Measurements from ENCODE around the gene MACROD2. TPM values are rescaled to one million over a fixed set of nuclear protein-coding genes. Genes with fewer than 3 reads are reported as not detected.

The MACROD2 gene
- total and polyA plus RNA-seq, 2 of the 4 experiments (the other 2 are of a cell fraction), result not detected

DNA sequence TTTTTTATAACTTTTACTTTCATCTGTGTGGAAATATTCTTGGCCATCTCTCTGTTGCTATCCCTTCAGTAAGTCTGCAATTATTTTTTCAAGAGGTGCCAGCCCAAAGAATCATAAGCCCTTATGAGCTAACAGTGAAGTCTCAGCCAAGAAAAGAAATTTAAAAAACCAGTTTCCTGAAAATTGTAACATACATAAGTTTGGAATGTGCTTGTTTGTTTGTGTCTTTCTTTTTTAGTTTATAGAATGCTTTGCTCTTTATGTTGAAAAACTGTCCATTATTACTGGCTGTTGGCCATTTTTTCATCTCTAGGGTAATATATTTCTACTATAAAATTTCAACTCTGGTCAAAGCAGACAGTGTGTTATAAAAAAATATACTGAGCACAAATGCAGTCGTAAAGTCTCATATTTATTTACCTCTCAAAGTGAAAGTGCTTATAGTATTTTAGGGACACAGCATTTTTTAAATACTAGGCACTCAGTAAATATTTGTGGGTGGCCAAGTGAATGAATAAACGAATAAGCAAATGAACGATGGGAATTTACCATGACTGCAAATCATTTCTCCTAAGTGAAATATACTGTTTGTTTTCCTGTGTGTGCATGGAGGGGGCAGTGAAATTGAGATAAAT is 1918.2 kb downstream of the MACROD2 start:
- Histone ChIP-seq H4K5ac (ENCODE audit: low read depth, low read length) (no peak overlapping the region), H2BK20ac (ENCODE audit: low read depth, low read length) (no peak overlapping the region), H3K9ac (ENCODE audit: low read depth, low read length) (no peak overlapping the region), H3K4ac (ENCODE audit: low read depth, low read length) (no peak overlapping the region), H3K18ac (ENCODE audit: low read depth, low read length) (no peak overlapping the region), H2AK5ac (ENCODE audit: low read depth, low read length) (no peak overlapping the region), H2AK9ac (replicated peaks; ENCODE audit: low read depth, low read length, poor library complexity) (no peak overlapping the region), H3K79me1 (ENCODE audit: low read depth in 1 of 2, low read length in 2 of 2) (no peaks in the 10 kb centered on the region), H2BK15ac (ENCODE audit: low read depth, low read length) (no peak overlapping the region), H3K56ac (ENCODE audit: extremely low read depth, insufficient read depth, low read length) (no peak overlapping the region), H3K4me2 (ENCODE audit: low read depth, low read length) (no peak overlapping the region), H3K14ac (replicated peaks; ENCODE audit: low read depth, low read length) (no peak overlapping the region), H3K4me3 (ENCODE audit: insufficient read depth, low read depth, low read length) (no peak overlapping the region), H3K9me3 (ENCODE audit: control insufficient read depth, insufficient read depth, low read length) (peaks cover 2% of the 10 kb centered on the region; the same call in 1 of the 2 replicates), H4K20me1 (ENCODE audit: insufficient read depth, low read length) (no peaks in the 10 kb centered on the region), H4K8ac (ENCODE audit: low read depth in 2 of 2, low read length in 2 of 2) (no peak overlapping the region), H2BK120ac (ENCODE audit: low read depth, low read length) (no peak overlapping the region), H3K27ac (ENCODE audit: insufficient read depth, low read length) (no peak overlapping the region), H3K4me1 (ENCODE audit: control insufficient read depth, insufficient read depth, low read length) (no peaks in the 10 kb centered on the region), H2BK5ac (ENCODE audit: low read depth, low read length, poor library complexity, severe bottlenecking) (no peak overlapping the region), H3K23ac (ENCODE audit: low read depth, low read length) (no peak overlapping the region), H2AFZ (replicated peaks; ENCODE audit: low read length, poor library complexity) (no peak overlapping the region), H3K36me3 (ENCODE audit: control insufficient read depth, insufficient read depth, low read length) (no peaks in the 10 kb centered on the region), H3K9me1 (ENCODE audit: insufficient read depth, low read length) (no peaks in the 10 kb centered on the region), H3K27me3 (ENCODE audit: control insufficient read depth, insufficient read depth, low read length) (no peaks in the 10 kb centered on the region), H4K91ac (ENCODE audit: insufficient read depth, low read depth, low read length) (no peak overlapping the region)
- CTCF ChIA-PET, result no interaction called here
- BruUV-seq (replicated peaks), result no TSS peak
- TF ChIP-seq MAFK (IDR thresholded peaks at IDR 0.05; ENCODE audit: low read depth, low read length) (no peak), NFE2L2 (IDR thresholded peaks at IDR 0.05; ENCODE audit: low read depth, low read length) (no peak), RCOR1 (IDR thresholded peaks at IDR 0.05; ENCODE audit: insufficient replicate concordance, low read length) (no peak), CHD1 (IDR thresholded peaks at IDR 0.05; ENCODE audit: low read depth, low read length) (no peak), BHLHE40 (IDR thresholded peaks at IDR 0.05; ENCODE audit: low read depth, low read length) (no peak), MXI1 (IDR thresholded peaks at IDR 0.05; ENCODE audit: borderline replicate concordance, low read depth, low read length) (no peak), RAD21 (IDR thresholded peaks at IDR 0.05; ENCODE audit: low read length) (no peak), RFX5 (IDR thresholded peaks at IDR 0.05; ENCODE audit: low read depth, low read length) (no peak), CEBPB (IDR thresholded peaks at IDR 0.05; ENCODE audit: low read depth, low read length) (no peak), MAZ (IDR thresholded peaks at IDR 0.05; ENCODE audit: borderline replicate concordance, low read depth, low read length) (no peak), FOS (IDR thresholded peaks at IDR 0.05; ENCODE audit: low read depth, low read length) (no peak), POLR2A (IDR thresholded peaks at IDR 0.05; ENCODE audit: low read depth, low read length) (no peak)
- TF ChIP-seq, protein P1, sequence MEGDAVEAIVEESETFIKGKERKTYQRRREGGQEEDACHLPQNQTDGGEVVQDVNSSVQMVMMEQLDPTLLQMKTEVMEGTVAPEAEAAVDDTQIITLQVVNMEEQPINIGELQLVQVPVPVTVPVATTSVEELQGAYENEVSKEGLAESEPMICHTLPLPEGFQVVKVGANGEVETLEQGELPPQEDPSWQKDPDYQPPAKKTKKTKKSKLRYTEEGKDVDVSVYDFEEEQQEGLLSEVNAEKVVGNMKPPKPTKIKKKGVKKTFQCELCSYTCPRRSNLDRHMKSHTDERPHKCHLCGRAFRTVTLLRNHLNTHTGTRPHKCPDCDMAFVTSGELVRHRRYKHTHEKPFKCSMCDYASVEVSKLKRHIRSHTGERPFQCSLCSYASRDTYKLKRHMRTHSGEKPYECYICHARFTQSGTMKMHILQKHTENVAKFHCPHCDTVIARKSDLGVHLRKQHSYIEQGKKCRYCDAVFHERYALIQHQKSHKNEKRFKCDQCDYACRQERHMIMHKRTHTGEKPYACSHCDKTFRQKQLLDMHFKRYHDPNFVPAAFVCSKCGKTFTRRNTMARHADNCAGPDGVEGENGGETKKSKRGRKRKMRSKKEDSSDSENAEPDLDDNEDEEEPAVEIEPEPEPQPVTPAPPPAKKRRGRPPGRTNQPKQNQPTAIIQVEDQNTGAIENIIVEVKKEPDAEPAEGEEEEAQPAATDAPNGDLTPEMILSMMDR (conservative IDR thresholded peaks at IDR 0.05; ENCODE audit: low read depth, low read length), result no peak
- TF ChIP-seq, protein P2, sequence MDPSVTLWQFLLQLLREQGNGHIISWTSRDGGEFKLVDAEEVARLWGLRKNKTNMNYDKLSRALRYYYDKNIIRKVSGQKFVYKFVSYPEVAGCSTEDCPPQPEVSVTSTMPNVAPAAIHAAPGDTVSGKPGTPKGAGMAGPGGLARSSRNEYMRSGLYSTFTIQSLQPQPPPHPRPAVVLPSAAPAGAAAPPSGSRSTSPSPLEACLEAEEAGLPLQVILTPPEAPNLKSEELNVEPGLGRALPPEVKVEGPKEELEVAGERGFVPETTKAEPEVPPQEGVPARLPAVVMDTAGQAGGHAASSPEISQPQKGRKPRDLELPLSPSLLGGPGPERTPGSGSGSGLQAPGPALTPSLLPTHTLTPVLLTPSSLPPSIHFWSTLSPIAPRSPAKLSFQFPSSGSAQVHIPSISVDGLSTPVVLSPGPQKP (IDR thresholded peaks at IDR 0.05; ENCODE audit: borderline replicate concordance, low read depth, low read length), result no peak
- TF ChIP-seq, protein P3, sequence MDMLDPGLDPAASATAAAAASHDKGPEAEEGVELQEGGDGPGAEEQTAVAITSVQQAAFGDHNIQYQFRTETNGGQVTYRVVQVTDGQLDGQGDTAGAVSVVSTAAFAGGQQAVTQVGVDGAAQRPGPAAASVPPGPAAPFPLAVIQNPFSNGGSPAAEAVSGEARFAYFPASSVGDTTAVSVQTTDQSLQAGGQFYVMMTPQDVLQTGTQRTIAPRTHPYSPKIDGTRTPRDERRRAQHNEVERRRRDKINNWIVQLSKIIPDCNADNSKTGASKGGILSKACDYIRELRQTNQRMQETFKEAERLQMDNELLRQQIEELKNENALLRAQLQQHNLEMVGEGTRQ (IDR thresholded peaks at IDR 0.05; ENCODE audit: low read depth, low read length), result no peak
- intact Hi-C loops (cut with micrococcal nuclease) (no loop called here), in situ Hi-C loops (cut with MboI; ENCODE audit: low sequenced_read_pairs) (no loop called here), dilution Hi-C loops (cut with HindIII; ENCODE audit: low sequenced_read_pairs, unreplicated experiment) (no loop called here)
- DNase-seq (no peak), ATAC-seq (ENCODE audit: low read depth) (no peak)
- no CpG with 5 or more reads among the region's 3 CpGs for WGBS, 2 experiments (ENCODE audit: extremely low coverage in 2 of 2, insufficient read length in 1 of 2)
- POLR2A ChIA-PET (ENCODE audit: unreplicated experiment), result no interaction called here

All from IMR-90 (cell line).